Stimulated activated CD4-positive, alpha-beta T cell treated with anti-CD3 and anti-CD28 coated beads, TNF-alpha, amount 100 ng/mL, for 4 hours (primary cell): ENCODE results near the gene VWA7.
"Not testable (repeated sequence)": the region's sequence is repeated elsewhere in the genome, so short reads cannot be mapped to it uniquely, and the experiment has no call there.

ENCODE experiments used
- DNase-seq, 3 experiments: peaks; one replicate each; pipeline ENCODE4 v3.0.0-alpha.2; 2020; ENCODE audit warnings: low read depth in 3 of 3

VWA7 gene, protein sequence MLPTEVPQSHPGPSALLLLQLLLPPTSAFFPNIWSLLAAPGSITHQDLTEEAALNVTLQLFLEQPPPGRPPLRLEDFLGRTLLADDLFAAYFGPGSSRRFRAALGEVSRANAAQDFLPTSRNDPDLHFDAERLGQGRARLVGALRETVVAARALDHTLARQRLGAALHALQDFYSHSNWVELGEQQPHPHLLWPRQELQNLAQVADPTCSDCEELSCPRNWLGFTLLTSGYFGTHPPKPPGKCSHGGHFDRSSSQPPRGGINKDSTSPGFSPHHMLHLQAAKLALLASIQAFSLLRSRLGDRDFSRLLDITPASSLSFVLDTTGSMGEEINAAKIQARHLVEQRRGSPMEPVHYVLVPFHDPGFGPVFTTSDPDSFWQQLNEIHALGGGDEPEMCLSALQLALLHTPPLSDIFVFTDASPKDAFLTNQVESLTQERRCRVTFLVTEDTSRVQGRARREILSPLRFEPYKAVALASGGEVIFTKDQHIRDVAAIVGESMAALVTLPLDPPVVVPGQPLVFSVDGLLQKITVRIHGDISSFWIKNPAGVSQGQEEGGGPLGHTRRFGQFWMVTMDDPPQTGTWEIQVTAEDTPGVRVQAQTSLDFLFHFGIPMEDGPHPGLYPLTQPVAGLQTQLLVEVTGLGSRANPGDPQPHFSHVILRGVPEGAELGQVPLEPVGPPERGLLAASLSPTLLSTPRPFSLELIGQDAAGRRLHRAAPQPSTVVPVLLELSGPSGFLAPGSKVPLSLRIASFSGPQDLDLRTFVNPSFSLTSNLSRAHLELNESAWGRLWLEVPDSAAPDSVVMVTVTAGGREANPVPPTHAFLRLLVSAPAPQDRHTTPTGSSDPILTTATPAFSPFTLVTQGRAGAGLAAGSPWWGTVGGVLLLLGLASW

DNA sequence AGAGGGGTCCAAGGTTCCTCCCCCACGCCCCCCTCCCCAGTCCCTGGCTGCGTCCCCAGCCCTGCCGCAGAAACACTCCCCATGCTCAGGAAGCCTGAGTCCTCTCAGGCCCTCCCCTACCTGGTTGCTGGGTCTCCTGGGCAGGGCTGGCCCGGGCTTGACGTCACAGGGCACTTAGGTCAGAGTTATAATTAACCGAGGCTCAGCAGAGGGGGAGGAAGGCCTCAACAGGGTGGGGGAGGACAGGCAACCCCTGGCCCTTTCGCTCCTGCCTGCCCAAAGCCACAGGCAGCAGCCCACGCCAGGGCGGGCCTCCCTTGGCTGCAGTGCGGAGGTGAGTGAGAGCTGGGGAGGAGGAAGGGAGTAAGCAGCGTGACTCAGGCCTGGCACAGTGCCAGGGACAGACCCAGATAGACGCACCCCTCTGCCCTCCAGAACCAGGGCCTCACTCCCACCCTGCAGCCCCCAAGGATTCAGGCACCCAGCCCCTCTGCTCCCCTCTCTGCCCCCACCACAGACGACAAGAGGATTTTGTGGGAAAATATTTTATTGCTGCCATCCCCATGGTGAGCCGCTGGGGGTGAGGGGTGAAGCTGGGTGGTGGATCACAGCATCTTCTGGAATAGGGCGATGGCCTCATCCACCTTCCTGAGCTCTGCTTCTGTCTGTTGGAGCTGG, at the start of gene VWA7:
Gene VWA7 (minus strand): TSS at position 340 of the 678 bp plus-strand sequence. CDS start 549 bp downstream, outside the sequence.
- DNase-seq: peak; percentile 62 to 74 (median 67)

DNA sequence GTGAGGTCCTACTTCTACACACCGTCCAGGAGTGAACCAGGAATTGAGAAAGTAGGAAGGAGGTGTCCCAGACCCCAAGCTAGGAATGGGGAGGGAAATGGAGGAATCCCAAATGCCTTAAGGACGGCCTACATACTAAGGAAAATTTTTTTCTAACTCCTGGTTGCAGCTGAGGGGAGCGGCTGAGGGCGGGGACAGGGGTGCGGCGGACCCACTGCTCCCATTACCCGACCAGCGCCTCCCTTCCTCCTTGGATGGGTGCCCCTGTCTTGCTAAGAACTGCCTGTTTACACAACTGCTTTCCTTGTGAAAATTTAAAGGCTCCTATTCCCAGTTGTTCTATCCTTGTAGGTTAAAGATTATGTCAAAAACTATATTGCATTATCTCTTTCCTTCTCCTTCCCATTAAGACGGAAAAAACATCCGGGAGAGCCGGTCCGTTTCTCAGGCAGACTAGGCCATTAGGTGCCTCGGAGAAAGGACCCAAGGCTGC, 49.7 kb upstream of the VWA7 start:
- no peak for DNase-seq

DNA sequence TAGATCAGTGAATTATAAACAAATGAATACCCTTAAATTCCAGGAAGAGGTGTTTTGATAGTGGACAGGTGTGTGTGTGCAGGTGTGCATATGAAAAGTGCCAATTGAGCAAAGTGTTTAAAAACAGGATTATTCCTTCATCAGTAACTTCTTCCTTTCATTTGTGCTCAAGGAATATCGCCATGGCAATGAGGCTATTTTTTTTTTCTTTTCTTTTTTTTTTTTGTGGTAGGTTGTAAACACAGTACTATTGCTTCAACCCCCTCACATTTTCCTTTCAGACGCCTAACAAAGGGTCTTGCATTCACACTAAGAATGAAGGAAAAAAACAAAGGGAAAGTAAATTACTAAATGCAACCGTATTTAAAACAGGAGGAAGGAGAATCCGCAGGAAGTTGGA, 48.4 kb upstream of the VWA7 start:
- DNase-seq: no peak

DNA sequence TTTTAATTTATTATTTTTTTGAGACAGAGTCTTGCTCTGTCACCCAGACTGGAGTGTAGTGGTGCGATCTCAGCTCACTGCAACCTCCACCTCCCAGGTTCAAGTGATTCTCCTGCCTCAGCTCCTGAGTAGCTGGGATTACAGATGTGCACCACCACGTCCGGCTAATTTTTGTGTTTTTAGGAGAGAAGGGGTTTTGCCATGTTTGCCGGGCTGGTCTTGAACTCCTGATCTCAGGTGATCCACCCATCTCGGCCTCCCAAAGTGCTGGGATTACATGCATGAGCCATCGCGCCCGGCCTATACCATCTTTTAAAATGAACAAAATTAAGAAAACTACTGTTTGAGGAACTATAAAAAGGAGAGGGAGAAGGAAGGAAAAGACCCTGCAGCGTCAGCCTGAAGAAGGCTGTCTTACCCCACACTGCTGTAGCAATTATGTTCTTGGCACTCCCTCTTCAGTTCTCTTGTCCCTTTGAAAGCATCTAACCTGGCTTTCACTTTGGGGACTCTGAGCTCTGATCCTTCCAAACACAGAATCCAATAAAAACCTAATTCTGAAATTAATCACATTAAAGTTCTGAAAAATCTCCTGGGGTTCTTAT, 46.6 kb upstream of the VWA7 start:
- DNase-seq: not testable (repeated sequence)

DNA sequence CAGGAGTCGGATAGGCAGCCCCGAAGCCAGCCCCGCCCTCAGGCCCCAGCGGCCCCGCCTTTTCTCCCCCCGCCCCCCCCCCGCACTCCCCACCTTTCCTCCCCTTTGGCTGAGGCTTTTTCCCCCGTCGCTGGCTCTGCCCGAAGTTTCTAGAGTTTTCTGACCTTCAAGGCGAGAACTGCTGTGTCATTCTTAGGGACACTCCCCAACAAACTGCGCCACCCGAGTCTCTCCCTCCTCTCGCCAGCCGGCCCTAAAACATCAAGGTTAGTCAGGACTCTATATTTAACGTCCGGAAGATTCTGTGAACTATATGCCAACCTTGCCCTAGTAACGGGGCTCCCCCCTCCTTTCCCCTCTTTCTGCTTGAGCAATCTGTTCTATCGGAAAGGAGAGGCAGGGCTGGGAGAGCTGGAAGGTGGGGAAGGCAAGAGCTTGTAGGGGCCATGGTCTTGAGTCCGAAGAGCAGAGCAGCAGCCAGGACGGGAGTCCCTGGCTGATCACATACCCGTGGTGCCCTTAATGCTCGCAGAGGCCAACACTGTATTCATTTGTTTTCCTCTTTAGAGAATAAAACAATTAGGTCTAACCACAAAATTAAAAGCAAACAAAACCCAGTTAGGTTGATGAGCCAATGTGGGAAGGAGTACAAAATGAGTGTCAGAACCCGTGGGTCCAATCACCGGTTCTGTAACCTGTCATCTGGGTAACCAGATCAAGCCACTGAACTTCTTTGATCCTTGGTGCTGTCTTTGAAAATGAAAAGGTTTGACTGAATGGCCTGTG, 45.1 kb upstream of the VWA7 start:
- DNase-seq: peak in 2 of 3 experiments; percentile 45

DNA sequence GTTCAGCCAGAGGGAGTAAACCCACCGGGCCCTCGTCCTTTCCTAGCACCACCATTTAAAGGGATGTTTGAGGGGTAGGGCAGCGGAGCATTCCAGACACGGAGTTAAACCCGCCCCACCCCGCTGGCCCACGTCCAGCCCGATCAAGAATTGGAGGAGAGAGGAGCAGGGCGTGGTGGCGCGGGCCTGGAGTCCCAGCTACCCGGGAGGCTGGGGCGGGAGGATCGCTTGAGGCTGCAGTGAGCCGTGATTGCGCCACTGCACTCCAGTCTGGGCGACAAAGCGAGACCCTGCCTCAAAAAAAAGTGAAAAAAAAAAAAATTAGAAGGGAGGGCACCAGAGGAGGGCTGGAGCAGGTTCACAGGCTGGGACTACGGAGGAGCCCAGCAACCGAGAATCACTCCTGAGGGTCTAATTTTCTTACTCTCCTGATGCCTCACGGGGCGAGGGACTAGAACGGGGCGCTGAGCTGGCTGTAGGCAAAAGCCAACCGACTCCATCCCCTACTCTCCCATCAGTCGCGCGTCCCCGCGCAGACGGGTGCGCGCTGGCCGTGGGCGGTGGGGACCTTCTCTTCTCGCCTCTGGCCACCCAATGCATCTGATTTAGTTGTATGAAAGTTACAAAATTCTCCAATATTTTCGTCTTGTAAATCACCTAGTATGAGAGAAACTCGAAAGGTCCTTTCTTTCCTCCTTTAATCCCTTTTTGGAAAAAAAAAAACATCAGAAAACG, 44.3 kb upstream of the VWA7 start:
- peak in 2 of 3 experiments; percentile 47 to 54 for DNase-seq

DNA sequence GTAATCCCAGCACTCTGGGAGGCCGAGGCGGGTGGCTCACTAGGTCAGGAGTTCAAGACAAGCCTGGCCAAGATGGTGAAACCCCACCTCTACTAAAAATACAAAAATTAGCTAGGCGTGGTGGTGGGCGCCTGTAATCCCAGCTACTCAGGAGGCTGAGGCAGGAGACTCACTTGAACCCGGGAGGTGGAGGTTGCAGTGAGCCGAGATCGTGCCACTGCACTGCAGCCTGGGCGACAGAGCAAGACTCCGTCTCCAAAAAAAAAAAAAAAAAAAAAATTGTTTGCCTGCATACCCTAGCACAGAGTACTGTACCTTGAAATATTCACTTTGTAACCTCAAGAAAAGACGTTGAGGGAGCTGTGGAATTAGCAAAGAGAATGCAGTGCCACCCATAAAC, 43.3 kb upstream of the VWA7 start:
- DNase-seq: not testable (repeated sequence)

DNA sequence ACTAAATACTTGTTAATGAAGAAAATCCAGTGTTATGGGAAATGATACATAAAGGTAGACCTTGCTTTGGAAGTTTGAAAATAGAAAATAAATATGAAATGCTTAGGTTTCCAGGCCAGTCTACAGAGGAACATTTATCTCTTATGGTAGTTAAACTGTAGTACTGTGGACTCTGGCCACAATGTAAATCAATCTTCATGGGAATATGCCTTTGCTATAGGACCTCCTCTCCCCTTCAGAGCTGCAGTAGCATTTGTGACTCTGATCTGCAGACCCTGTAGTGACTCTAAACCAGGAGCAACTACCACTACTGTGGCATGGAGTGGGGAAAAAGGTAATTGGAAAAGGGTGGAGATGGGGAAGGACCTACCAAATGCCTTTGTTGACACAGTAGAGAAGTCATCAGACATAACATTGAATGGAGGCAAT, 42.8 kb upstream of the VWA7 start:
- DNase-seq: no peak

DNA sequence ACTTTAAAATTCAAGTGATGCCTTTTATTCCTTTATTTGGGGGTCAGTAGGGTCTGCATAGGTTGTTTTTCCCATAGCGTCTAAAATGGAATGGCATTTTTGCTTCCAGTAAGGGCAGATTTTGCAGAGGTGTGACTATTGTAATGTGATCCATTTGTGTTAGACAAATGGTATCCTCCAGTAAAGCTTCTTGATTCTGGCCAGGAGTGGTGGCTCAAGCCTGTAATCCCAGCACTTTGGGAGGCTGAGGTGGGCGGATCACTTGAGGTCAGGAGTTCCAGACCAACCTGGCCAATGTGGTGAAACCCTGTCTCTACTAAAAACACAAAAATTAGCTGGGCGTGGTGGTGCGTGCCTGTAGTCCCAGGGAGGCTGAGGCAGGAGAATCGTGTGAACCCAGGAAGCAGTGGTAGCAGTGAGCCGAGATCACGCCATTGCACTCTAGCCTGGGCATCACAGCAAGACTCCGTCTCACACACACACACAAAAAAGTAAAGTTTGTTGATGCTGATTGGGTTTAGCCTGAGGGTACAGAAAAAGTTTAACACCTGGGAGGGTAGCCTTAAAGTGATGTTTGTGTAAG, 40.9 kb upstream of the VWA7 start:
- not testable (repeated sequence) for DNase-seq

DNA sequence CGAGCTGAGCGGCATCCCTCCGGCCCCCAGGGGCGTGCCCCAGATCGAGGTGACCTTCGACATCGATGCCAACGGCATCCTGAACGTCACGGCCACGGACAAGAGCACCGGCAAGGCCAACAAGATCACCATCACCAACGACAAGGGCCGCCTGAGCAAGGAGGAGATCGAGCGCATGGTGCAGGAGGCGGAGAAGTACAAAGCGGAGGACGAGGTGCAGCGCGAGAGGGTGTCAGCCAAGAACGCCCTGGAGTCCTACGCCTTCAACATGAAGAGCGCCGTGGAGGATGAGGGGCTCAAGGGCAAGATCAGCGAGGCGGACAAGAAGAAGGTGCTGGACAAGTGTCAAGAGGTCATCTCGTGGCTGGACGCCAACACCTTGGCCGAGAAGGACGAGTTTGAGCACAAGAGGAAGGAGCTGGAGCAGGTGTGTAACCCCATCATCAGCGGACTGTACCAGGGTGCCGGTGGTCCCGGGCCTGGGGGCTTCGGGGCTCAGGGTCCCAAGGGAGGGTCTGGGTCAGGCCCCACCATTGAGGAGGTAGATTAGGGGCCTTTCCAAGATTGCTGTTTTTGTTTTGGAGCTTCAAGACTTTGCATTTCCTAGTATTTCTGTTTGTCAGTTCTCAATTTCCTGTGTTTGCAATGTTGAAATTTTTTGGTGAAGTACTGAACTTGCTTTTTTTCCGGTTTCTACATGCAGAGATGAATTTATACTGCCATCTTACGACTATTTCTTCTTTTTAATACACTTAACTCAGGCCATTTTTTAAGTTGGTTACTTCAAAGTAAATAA, 40.2 kb upstream of the VWA7 start:
- DNase-seq: not testable (repeated sequence)

DNA sequence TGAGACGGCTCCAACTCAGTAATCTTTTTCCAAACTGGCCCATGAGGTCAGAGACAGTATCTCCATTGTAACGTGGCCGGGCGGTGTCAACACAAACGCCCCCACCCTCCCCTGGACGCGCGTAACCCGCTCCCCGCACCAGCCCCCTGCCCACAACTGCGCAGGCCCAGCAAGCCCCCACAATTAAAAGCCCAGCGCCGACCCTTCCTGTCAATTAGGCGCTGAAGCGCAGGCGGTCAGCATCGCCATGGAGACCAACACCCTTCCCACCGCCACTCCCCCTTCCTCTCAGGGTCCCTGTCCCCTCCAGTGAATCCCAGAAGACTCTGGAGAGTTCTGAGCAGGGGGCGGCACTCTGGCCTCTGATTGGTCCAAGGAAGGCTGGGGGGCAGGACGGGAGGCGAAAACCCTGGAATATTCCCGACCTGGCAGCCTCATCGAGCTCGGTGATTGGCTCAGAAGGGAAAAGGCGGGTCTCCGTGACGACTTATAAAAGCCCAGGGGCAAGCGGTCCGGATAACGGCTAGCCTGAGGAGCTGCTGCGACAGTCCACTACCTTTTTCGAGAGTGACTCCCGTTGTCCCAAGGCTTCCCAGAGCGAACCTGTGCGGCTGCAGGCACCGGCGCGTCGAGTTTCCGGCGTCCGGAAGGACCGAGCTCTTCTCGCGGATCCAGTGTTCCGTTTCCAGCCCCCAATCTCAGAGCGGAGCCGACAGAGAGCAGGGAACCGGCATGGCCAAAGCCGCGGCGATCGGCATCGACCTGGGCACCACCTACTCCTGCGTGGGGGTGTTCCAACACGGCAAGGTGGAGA, 38.1 kb upstream of the VWA7 start, which contains the start of the genes HSPA1A and HSPA1L:
Gene HSPA1A (plus strand): TSS at position 519 of the 814 bp plus-strand sequence. CDS start 214 bp downstream, at position 733.
Gene HSPA1L (minus strand): TSS at position 259 of the 814 bp plus-strand sequence. CDS start 3,311 bp downstream, outside the sequence.
- DNase-seq: peak in 1 of 3 experiments; percentile 45

DNA sequence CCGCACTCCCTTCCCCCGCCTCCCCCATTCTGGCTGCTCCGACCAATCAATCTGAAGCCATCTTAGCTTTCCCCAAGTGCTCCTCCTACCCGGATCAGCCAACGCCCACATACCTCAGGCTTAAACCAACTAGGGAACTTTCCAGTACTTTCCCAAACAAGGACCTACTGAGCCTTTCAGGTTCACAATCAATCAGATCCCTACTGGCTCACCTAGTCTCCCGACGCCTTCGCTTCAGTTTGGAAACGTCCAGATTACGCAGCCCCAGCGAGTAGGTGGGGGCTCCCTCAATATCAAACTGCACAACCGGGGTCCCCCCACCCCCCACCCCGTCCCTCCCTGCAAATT, 37.5 kb upstream of the VWA7 start:
- DNase-seq: peak in 2 of 3 experiments; percentile 47 to 49

DNA sequence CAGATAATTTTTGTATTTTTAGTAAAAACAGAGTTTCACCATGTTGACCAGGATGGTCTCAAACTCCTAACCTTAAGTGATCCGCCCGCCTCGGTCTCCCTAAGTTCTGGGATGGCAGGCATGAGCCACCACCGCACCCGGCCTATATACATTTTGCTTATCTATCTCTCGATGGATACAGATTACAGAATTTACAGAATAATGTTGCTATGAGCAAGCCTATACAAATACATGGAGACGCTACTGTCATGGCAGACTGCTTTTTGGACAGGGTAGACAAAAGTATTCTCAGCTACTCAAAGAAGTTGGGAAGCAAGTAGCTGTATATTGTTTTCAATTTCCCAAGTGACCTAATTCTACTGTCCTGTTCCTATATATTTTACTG, 36.3 kb upstream of the VWA7 start:
- no peak for DNase-seq

DNA sequence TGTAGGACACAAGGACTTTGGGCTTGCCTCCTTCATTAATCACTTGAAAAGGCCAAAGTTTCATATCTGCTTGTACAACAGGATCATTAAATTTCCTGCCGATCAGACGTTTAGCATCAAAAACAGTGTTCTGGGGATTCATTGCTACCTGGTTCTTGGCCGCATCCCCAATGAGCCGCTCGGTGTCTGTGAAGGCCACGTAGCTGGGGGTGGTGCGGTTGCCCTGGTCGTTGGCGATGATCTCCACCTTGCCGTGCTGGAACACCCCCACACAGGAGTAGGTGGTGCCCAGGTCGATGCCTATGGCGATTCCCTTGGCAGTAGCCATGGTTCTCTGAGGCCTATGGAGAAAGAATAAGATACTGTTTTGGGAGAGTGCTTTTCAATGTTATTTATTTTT, 34.5 kb upstream of the VWA7 start:
- DNase-seq: no peak

DNA sequence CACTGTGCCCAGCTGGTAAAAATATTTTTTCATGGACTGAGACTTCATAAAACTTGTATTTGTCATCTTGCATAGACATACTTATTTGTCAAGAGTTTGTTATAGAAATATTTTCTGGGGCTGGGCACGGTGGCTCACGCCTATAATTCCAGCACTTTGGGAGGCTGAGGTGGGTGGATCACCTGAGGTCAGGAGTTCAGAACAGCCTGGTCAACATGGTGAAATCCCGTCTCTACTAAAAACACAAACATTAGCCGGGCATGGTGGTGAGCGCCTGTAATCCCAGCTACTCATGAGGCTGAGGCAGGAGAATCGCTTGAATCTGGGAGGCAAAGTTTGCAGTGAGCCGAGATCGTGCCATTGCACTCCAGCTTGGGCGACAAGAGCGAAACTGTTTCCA, 31.5 kb upstream of the VWA7 start:
- not testable (repeated sequence) for DNase-seq

DNA sequence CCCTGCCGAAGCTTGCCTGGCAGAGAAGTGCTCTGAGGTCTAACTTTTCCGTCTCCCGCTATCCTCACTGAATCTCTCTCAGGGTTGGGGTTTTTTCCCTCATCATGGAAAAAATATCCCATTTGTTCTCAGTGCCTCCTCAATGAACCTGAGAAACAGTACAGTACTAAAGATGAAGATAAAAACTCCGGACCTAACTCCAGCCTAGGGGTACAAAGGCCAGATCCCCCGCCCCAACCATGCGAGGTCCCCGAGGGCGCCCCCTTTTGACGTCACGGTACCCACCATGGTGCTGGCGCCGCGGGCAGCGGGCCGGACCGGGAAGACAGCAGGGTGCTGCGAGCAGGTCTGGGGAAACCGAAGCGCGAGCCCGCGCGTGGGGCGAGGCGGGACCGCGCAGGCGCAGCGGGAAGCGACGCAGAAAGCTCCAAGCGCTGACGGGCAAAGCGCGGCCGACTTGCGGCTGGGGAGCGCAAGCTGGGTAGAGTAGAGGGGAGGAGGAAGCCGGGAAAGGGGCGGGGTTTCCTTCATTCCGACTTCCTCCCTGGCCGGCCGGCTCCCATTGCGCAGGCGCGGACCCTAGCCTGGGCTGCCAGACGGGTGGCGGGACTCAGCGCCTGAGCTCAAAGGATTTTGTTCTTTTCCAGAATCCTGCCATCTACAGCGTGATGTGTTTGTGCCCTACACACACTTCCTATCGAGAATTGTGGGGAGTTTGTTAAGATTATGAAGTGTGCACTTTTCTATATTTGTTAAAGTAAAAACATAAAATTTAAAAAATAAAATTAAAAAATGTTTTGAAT, 29.5 kb upstream of the VWA7 start, which contains the start of gene LSM2:
Gene LSM2 (minus strand): TSS at position 497 of the 803 bp plus-strand sequence. CDS start 209 bp downstream, at position 288.
- peak; percentile 93 to 97 (median 95) for DNase-seq
